AG20443 (cell line): ENCODE measurements around the gene CEP41.

Source experiments
- DNase-seq: peaks from one replicate; pipeline ENCODE4 v3.0.0; 2012; ENCODE audit warnings: low spot score, mixed read lengths

The CEP41 gene

GRCh38 chr7:130369110-130369711 is 71.6 kb downstream of the CEP41 start:
- DNase-seq, result peak; percentile 86

GRCh38 chr7:130367836-130368746 is 72.7 kb downstream of the CEP41 start:
- no peak for DNase-seq

GRCh38 chr7:130367088-130367755 is 73.6 kb downstream of the CEP41 start:
- DNase-seq, result no peak

GRCh38 chr7:130366564-130366963 is 74.3 kb downstream of the CEP41 start:
- no peak for DNase-seq

- peak; percentile 80 for DNase-seq
Measured at GRCh38 chr7:130365511-130366441, 75.0 kb downstream of the CEP41 start.

GRCh38 chr7:130365088-130365487 is 75.7 kb downstream of the CEP41 start:
- DNase-seq, result no peak

- no peak for DNase-seq
Measured at GRCh38 chr7:130364451-130364850, 76.4 kb downstream of the CEP41 start.

GRCh38 chr7:130363026-130363847 is 77.6 kb downstream of the CEP41 start:
- peak; percentile 84 for DNase-seq

GRCh38 chr7:130362251-130362816 is 78.5 kb downstream of the CEP41 start:
- DNase-seq, result no peak

GRCh38 chr7:130361681-130362080 is 79.1 kb downstream of the CEP41 start:
- no peak for DNase-seq

GRCh38 chr7:130360518-130360917 is 80.3 kb downstream of the CEP41 start:
- no peak for DNase-seq

GRCh38 chr7:130359276-130359857 is 81.4 kb downstream of the CEP41 start:
- no peak for DNase-seq

GRCh38 chr7:130358471-130358870 is 82.3 kb downstream of the CEP41 start:
- DNase-seq, result no peak

- DNase-seq, result peak; percentile 62
Measured at GRCh38 chr7:130356876-130357611, 83.8 kb downstream of the CEP41 start.

- peak; percentile 91 for DNase-seq
Measured at GRCh38 chr7:130356121-130356875, 84.5 kb downstream of the CEP41 start.

- DNase-seq, result no peak
Measured at GRCh38 chr7:130353196-130353595, 87.6 kb downstream of the CEP41 start.

GRCh38 chr7:130352194-130353074 is 88.4 kb downstream of the CEP41 start:
- DNase-seq, result peak; percentile 60

- no peak for DNase-seq
Measured at GRCh38 chr7:130351791-130352090, 89.1 kb downstream of the CEP41 start.
